CD4-positive, alpha-beta T cell treated with Interleukin-4 for 4 hours (primary cell): ENCODE data around the gene FAM3D.
"Not testable (repeated sequence)": the region's sequence is repeated elsewhere in the genome, so short reads cannot be mapped to it uniquely, and the experiment has no call there.

Experiments used
- DNase-seq: peaks from one replicate; pipeline ENCODE4 v3.0.0-alpha.2; 2020

The FAM3D gene

GRCh38 chr3:58683001-58683458 is 16.5 kb upstream of the FAM3D start:
- DNase-seq: no peak

GRCh38 chr3:58681863-58682262 is 15.3 kb upstream of the FAM3D start:
- DNase-seq: no peak

- no peak for DNase-seq
Observed at GRCh38 chr3:58680879-58681525, 14.4 kb upstream of the FAM3D start.

- no peak for DNase-seq
Observed at GRCh38 chr3:58679974-58680666, 13.5 kb upstream of the FAM3D start.

- DNase-seq: no peak
Observed at GRCh38 chr3:58679446-58679845, 12.9 kb upstream of the FAM3D start.

- not testable (repeated sequence) for DNase-seq
Observed at GRCh38 chr3:58678177-58678970, 11.8 kb upstream of the FAM3D start.

GRCh38 chr3:58672880-58673279 is 6.3 kb upstream of the FAM3D start:
- no peak for DNase-seq

GRCh38 chr3:58672451-58672850 is 5.9 kb upstream of the FAM3D start:
- DNase-seq: no peak

GRCh38 chr3:58670506-58671135 is 4.0 kb upstream of the FAM3D start:
- DNase-seq: no peak

- no peak for DNase-seq
Observed at GRCh38 chr3:58668247-58668646, 1.7 kb upstream of the FAM3D start.

GRCh38 chr3:58667704-58668103 is 1.1 kb upstream of the FAM3D start:
- no peak for DNase-seq

- no peak for DNase-seq
Observed at GRCh38 chr3:58667229-58667628, 655 bp upstream of the FAM3D start.

- DNase-seq: no peak
Observed at GRCh38 chr3:58665405-58665804, 1.2 kb downstream of the FAM3D start.

GRCh38 chr3:58664611-58665010 is 2.0 kb downstream of the FAM3D start:
- no peak for DNase-seq

- DNase-seq: no peak
Observed at GRCh38 chr3:58661836-58662420, 4.6 kb downstream of the FAM3D start.

- DNase-seq: no peak
Observed at GRCh38 chr3:58660998-58661397, 5.6 kb downstream of the FAM3D start.

GRCh38 chr3:58659051-58659675 is 7.4 kb downstream of the FAM3D start:
- no peak for DNase-seq

GRCh38 chr3:58658508-58658907 is 8.1 kb downstream of the FAM3D start:
- DNase-seq: no peak

GRCh38 chr3:58657571-58658141 is 8.9 kb downstream of the FAM3D start:
- no peak for DNase-seq

- no peak for DNase-seq
Observed at GRCh38 chr3:58657036-58657520, 9.5 kb downstream of the FAM3D start.

- DNase-seq: no peak
Observed at GRCh38 chr3:58656631-58657030, 9.9 kb downstream of the FAM3D start.

GRCh38 chr3:58654466-58654865 is 12.1 kb downstream of the FAM3D start:
- DNase-seq: no peak
